ENCODE measurements around the gene UVRAG.

DNA sequence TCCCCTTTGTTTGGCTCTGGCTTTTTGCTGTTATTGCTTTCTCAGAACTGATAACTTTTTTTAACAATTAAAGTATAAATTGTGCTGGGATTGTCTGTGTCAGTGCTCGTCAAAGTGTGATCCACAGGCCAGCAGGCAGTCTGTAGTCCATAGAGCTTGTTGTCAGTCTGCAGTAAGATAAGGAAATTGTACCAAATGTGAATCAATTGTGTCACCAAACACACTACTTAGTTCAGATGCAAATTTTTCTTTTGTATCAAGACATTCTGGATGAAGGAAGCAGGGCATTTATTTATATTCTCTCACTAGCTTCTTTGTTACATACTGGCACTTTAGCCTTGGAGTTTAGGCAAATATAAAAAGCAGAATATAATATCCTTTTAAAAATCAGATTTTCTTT lies 270.3 kb downstream of the UVRAG start:
- TF ChIP-seq, protein P1, sequence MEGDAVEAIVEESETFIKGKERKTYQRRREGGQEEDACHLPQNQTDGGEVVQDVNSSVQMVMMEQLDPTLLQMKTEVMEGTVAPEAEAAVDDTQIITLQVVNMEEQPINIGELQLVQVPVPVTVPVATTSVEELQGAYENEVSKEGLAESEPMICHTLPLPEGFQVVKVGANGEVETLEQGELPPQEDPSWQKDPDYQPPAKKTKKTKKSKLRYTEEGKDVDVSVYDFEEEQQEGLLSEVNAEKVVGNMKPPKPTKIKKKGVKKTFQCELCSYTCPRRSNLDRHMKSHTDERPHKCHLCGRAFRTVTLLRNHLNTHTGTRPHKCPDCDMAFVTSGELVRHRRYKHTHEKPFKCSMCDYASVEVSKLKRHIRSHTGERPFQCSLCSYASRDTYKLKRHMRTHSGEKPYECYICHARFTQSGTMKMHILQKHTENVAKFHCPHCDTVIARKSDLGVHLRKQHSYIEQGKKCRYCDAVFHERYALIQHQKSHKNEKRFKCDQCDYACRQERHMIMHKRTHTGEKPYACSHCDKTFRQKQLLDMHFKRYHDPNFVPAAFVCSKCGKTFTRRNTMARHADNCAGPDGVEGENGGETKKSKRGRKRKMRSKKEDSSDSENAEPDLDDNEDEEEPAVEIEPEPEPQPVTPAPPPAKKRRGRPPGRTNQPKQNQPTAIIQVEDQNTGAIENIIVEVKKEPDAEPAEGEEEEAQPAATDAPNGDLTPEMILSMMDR (IDR thresholded peaks at IDR 0.05; ENCODE audit: low read depth, low read length, missing input control), result no peak
- TF ChIP-seq YY1 (IDR thresholded peaks at IDR 0.05), result no peak
- TF ChIP-seq, protein P2, sequence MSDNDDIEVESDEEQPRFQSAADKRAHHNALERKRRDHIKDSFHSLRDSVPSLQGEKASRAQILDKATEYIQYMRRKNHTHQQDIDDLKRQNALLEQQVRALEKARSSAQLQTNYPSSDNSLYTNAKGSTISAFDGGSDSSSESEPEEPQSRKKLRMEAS (IDR thresholded peaks at IDR 0.05), result no peak
- TF ChIP-seq EGR1 (IDR thresholded peaks at IDR 0.05; ENCODE audit: low read depth in 2 of 2), result no peak
- TF ChIP-seq, protein P3, sequence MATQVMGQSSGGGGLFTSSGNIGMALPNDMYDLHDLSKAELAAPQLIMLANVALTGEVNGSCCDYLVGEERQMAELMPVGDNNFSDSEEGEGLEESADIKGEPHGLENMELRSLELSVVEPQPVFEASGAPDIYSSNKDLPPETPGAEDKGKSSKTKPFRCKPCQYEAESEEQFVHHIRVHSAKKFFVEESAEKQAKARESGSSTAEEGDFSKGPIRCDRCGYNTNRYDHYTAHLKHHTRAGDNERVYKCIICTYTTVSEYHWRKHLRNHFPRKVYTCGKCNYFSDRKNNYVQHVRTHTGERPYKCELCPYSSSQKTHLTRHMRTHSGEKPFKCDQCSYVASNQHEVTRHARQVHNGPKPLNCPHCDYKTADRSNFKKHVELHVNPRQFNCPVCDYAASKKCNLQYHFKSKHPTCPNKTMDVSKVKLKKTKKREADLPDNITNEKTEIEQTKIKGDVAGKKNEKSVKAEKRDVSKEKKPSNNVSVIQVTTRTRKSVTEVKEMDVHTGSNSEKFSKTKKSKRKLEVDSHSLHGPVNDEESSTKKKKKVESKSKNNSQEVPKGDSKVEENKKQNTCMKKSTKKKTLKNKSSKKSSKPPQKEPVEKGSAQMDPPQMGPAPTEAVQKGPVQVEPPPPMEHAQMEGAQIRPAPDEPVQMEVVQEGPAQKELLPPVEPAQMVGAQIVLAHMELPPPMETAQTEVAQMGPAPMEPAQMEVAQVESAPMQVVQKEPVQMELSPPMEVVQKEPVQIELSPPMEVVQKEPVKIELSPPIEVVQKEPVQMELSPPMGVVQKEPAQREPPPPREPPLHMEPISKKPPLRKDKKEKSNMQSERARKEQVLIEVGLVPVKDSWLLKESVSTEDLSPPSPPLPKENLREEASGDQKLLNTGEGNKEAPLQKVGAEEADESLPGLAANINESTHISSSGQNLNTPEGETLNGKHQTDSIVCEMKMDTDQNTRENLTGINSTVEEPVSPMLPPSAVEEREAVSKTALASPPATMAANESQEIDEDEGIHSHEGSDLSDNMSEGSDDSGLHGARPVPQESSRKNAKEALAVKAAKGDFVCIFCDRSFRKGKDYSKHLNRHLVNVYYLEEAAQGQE (IDR thresholded peaks at IDR 0.05), result no peak
- TF ChIP-seq RAD21 (IDR thresholded peaks at IDR 0.05), result no peak
- no peak for TF ChIP-seq RXRA (IDR thresholded peaks at IDR 0.05)
- TF ChIP-seq GABPA (IDR thresholded peaks at IDR 0.05 in 1 of 2, conservative IDR thresholded peaks at IDR 0.05 in 1 of 2), result no peak
- no peak for TF ChIP-seq JUND (IDR thresholded peaks at IDR 0.05)
